IPS-11a (cell line): Measurements from ENCODE around the gene CCDC146.
"Not testable (repeated sequence)": the region's sequence is repeated elsewhere in the genome, so short reads cannot be mapped to it uniquely, and the experiment has no call there.

Experiments used
- H3K4me3 ChIP-seq: one replicate; pipeline ENCODE4 v1.5.1; 2013; ENCODE audit warnings: low read depth, low read length, control low read depth

CCDC146 gene

GRCh38 chr7:77199013-77199966 lies 76.9 kb downstream of the CCDC146 start, which contains the start of gene FGL2:
Gene FGL2, minus strand, starts transcription at chr7:77199819. Its CDS starts 26 bp downstream, at chr7:77199793.
- H3K4me3 ChIP-seq, result peak within 1 kb of the TSS; percentile 2

GRCh38 chr7:77200542-77200941 lies 78.1 kb downstream of the CCDC146 start:
- no peak overlapping the region for H3K4me3 ChIP-seq

GRCh38 chr7:77202481-77202976 lies 80.1 kb downstream of the CCDC146 start:
- no peak overlapping the region for H3K4me3 ChIP-seq

- H3K4me3 ChIP-seq, result no peak overlapping the region
Measured at GRCh38 chr7:77205706-77206105, 83.3 kb downstream of the CCDC146 start.

- H3K4me3 ChIP-seq, result no peak overlapping the region
Measured at GRCh38 chr7:77208416-77208815, 86.0 kb downstream of the CCDC146 start.

- no peak overlapping the region for H3K4me3 ChIP-seq
Measured at GRCh38 chr7:77209479-77210139, 87.2 kb downstream of the CCDC146 start.

- H3K4me3 ChIP-seq, result no peak overlapping the region
Measured at GRCh38 chr7:77216181-77216845, 93.9 kb downstream of the CCDC146 start.

GRCh38 chr7:77217474-77218185 lies 95.2 kb downstream of the CCDC146 start:
- H3K4me3 ChIP-seq, result no peak overlapping the region

GRCh38 chr7:77219701-77220331 lies 97.4 kb downstream of the CCDC146 start:
- not testable (repeated sequence) for H3K4me3 ChIP-seq

- H3K4me3 ChIP-seq, result no peak overlapping the region
Measured at GRCh38 chr7:77222065-77222464, 99.7 kb downstream of the CCDC146 start.

- no peak overlapping the region for H3K4me3 ChIP-seq
Measured at GRCh38 chr7:77222819-77223218, 100.4 kb downstream of the CCDC146 start.

- no peak overlapping the region for H3K4me3 ChIP-seq
Measured at GRCh38 chr7:77223261-77223660, 100.8 kb downstream of the CCDC146 start.

- no peak overlapping the region for H3K4me3 ChIP-seq
Measured at GRCh38 chr7:77226357-77226839, 104.0 kb downstream of the CCDC146 start.

GRCh38 chr7:77228795-77229194 lies 106.4 kb downstream of the CCDC146 start:
- not testable (repeated sequence) for H3K4me3 ChIP-seq

- H3K4me3 ChIP-seq, result no peak overlapping the region
Measured at GRCh38 chr7:77232467-77232866, 110.1 kb downstream of the CCDC146 start.

- H3K4me3 ChIP-seq, result no peak overlapping the region
Measured at GRCh38 chr7:77235276-77235675, 112.9 kb downstream of the CCDC146 start.

GRCh38 chr7:77238703-77239136 lies 116.3 kb downstream of the CCDC146 start:
- H3K4me3 ChIP-seq, result no peak overlapping the region

GRCh38 chr7:77239471-77239870 lies 117.1 kb downstream of the CCDC146 start:
- no peak overlapping the region for H3K4me3 ChIP-seq

- no peak overlapping the region for H3K4me3 ChIP-seq
Measured at GRCh38 chr7:77242068-77242467, 119.7 kb downstream of the CCDC146 start.

GRCh38 chr7:77242554-77242953 lies 120.1 kb downstream of the CCDC146 start:
- no peak overlapping the region for H3K4me3 ChIP-seq
